ENCODE data around the gene RAD23A. TPM values are rescaled to one million over a fixed set of nuclear protein-coding genes. Genes with fewer than 3 reads are reported as not detected.
A peak's percentile ranks its signal among the peaks of the same experiment; 100 is the strongest.
"Not testable (repeated sequence)": the region's sequence is repeated elsewhere in the genome, so short reads cannot be mapped to it uniquely, and the experiment has no call there.

Gene RAD23A
- total and polyA plus RNA-seq, 2 donors (not counting 1 experiment from before 2014, with no cell fraction given) = 46.2 to 72.2 TPM

DNA sequence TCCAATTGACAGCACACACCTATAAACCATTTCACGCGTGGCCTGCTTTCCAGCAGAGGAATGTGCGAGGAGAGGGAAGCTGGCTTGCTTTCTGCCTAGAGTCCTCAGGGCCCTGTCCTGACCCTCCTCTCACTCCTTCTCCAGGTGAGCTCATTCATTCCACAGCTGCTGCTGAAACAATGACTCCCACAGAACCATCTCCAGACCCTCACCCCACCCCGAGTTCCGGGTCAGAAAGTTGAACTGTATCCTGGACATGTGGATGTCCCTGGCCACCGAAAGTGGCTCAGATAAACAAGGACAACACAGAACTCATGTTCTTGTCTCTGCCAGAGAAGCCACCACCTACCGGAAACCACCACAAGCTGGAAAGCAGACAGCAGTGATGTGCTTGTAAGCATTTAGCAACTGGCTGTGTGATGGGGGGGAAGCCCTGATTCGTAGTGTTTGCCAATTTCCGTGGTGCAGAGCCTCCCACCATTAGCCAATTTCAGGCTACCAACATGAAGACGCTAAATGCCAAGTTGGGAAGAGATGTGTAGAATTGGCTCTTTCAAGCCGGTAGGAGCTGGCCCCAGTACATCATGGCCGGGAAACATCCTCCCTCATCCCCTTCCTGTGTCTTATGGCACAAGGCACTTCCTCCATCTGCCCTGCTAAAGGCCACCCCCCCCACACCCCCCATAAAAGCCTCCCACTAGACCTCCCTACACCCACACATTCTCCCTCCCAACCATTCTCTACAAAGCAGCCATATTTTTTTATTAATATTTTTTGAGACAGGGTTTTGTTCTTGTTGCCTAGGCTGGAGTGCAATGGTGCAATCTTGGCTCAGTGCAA lies 31.6 kb upstream of the RAD23A start:
- Histone ChIP-seq H3K9me3 (ENCODE audit: control insufficient read depth, insufficient read depth, low read depth, low read length) (no peaks in the 10 kb centered on the region), H3K4me1 (ENCODE audit: control insufficient read depth, extremely low read depth, insufficient read depth, low read length) (peaks cover 8% of the 10 kb centered on the region), H3K9ac (ENCODE audit: insufficient read depth, low read length) (no peak overlapping the region), H3K27me3 (ENCODE audit: control insufficient read depth, insufficient read depth, low read length) (no peaks in the 10 kb centered on the region), H3K36me3 (ENCODE audit: control insufficient read depth, insufficient read depth, low read length) (no peaks in the 10 kb centered on the region), H2AFZ (ENCODE audit: low read length) (peak overlapping the region; percentile 2), H3K4me2 (ENCODE audit: extremely low read depth, insufficient read depth, low read length) (no peak overlapping the region), H3K79me2 (ENCODE audit: control insufficient read depth, insufficient read depth, low read length) (no peaks in the 10 kb centered on the region), H3K27ac (ENCODE audit: insufficient read depth, low read length) (no peak overlapping the region), H4K20me1 (ENCODE audit: control insufficient read depth, extremely low read depth, insufficient read depth, low read length) (no peaks in the 10 kb centered on the region), H3K4me3 (replicated peaks in 1 of 4; ENCODE audit: control extremely low read depth in 1 of 4, insufficient read depth in 1 of 4, low read depth in 3 of 4, low read length in 4 of 4) (no peak overlapping the region)
- DNase-seq (ENCODE audit: low read depth in 2 of 2) = peak; percentile 37 to 43
- TF ChIP-seq, protein P1, sequence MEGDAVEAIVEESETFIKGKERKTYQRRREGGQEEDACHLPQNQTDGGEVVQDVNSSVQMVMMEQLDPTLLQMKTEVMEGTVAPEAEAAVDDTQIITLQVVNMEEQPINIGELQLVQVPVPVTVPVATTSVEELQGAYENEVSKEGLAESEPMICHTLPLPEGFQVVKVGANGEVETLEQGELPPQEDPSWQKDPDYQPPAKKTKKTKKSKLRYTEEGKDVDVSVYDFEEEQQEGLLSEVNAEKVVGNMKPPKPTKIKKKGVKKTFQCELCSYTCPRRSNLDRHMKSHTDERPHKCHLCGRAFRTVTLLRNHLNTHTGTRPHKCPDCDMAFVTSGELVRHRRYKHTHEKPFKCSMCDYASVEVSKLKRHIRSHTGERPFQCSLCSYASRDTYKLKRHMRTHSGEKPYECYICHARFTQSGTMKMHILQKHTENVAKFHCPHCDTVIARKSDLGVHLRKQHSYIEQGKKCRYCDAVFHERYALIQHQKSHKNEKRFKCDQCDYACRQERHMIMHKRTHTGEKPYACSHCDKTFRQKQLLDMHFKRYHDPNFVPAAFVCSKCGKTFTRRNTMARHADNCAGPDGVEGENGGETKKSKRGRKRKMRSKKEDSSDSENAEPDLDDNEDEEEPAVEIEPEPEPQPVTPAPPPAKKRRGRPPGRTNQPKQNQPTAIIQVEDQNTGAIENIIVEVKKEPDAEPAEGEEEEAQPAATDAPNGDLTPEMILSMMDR (conservative IDR thresholded peaks at IDR 0.05 in 1 of 2, IDR thresholded peaks at IDR 0.05 in 1 of 2; ENCODE audit: low read depth in 1 of 2, low read length in 2 of 2) = no peak
- no peak for TF ChIP-seq EZH2 (IDR thresholded peaks at IDR 0.05; ENCODE audit: low read length, missing control alignments)

DNA sequence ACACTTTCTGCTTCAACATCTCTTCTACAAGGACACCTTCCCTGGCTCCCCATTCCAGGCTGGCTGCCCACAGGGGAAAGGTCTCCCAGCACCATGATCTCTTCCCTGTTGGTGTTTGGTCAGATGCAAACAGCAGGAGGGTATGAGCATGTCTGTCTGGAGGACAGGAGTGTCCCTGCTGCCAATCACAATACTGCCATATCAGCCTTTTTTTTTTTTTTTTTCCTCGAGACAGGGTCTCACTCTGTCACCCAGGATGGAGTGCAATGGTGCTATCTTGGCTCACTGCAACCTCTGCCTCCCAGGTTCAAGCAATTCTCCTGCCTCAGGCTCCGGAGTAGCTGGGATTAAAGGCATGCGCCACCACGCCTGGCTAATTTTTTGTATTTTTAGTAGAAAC lies 29.8 kb upstream of the RAD23A start:
- not testable (repeated sequence) for H3K36me3 ChIP-seq (ENCODE audit: control insufficient read depth, insufficient read depth, low read length); H3K27me3 ChIP-seq (ENCODE audit: control insufficient read depth, insufficient read depth, low read length); H3K4me1 ChIP-seq (ENCODE audit: control insufficient read depth, extremely low read depth, insufficient read depth, low read length); H3K4me2 ChIP-seq (ENCODE audit: extremely low read depth, insufficient read depth, low read length); H3K27ac ChIP-seq (ENCODE audit: insufficient read depth, low read length); H3K9ac ChIP-seq (ENCODE audit: insufficient read depth, low read length); H3K9me3 ChIP-seq (ENCODE audit: control insufficient read depth, insufficient read depth, low read depth, low read length); DNase-seq (ENCODE audit: low read depth in 2 of 2); H4K20me1 ChIP-seq (ENCODE audit: control insufficient read depth, extremely low read depth, insufficient read depth, low read length); H2AFZ ChIP-seq (ENCODE audit: low read length); H3K79me2 ChIP-seq (ENCODE audit: control insufficient read depth, insufficient read depth, low read length); H3K4me3 ChIP-seq (replicated peaks in 1 of 4; ENCODE audit: control extremely low read depth in 1 of 4, insufficient read depth in 1 of 4, low read depth in 3 of 4, low read length in 4 of 4)

DNA sequence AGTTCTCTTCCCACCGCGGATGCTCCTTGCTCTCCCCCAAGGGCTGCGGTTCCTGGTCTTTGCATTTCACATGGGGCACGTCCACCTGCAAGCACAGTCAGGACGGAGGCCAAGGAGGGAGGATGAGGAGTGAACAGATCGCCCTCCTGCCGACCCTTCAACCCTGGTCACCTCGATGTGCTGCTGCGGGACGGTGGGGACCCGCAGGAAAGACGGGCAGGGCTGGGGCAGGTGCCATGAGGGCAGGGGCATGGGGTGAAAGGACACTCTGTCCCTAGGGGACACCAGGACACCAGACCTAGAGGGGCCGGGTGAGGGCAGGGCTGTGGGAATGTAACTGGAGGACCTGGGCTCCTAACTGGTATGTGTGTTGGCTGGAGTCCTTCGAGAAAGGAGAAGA lies 27.4 kb upstream of the RAD23A start:
- no peak for DNase-seq (ENCODE audit: low read depth in 2 of 2)
- no peak overlapping the region for H3K4me3 ChIP-seq (replicated peaks in 1 of 4; ENCODE audit: control extremely low read depth in 1 of 4, insufficient read depth in 1 of 4, low read depth in 3 of 4, low read length in 4 of 4)
- H3K4me2 ChIP-seq (ENCODE audit: extremely low read depth, insufficient read depth, low read length) = no peak overlapping the region
- H3K27ac ChIP-seq (ENCODE audit: insufficient read depth, low read length) = no peak overlapping the region
- peaks cover 3% of the 10 kb centered on the region for H3K36me3 ChIP-seq (ENCODE audit: control insufficient read depth, insufficient read depth, low read length)
- peaks cover 3% of the 10 kb centered on the region for H3K4me1 ChIP-seq (ENCODE audit: control insufficient read depth, extremely low read depth, insufficient read depth, low read length)
- TF ChIP-seq EZH2 (IDR thresholded peaks at IDR 0.05; ENCODE audit: low read length, missing control alignments) = no peak
- TF ChIP-seq, protein P1 (conservative IDR thresholded peaks at IDR 0.05 in 1 of 2, IDR thresholded peaks at IDR 0.05 in 1 of 2; ENCODE audit: low read depth in 1 of 2, low read length in 2 of 2) = no peak
- H2AFZ ChIP-seq (ENCODE audit: low read length) = no peak overlapping the region
- H3K79me2 ChIP-seq (ENCODE audit: control insufficient read depth, insufficient read depth, low read length) = no peaks in the 10 kb centered on the region
- no peak overlapping the region for H3K9ac ChIP-seq (ENCODE audit: insufficient read depth, low read length)
- H4K20me1 ChIP-seq (ENCODE audit: control insufficient read depth, extremely low read depth, insufficient read depth, low read length) = no peaks in the 10 kb centered on the region
- H3K27me3 ChIP-seq (ENCODE audit: control insufficient read depth, insufficient read depth, low read length) = no peaks in the 10 kb centered on the region
- H3K9me3 ChIP-seq (ENCODE audit: control insufficient read depth, insufficient read depth, low read depth, low read length) = no peaks in the 10 kb centered on the region
